Lower leg skin (tissue), 4 donors: ENCODE measurements around the gene PFDN1. TPM values are rescaled to one million over a fixed set of nuclear protein-coding genes. Genes with fewer than 3 reads are reported as not detected.
A peak's percentile ranks its signal among the peaks of the same experiment; 100 is the strongest.

ENCODE experiments used
- DNase-seq, 2 donors: peaks; one replicate each; pipeline ENCODE4 v3.0.0-alpha.2; 2019; ENCODE audit warnings: low spot score in 2 of 2
- H3K4me3 ChIP-seq: fragments of 200-600 bp; sonication (generic); 2 replicates; pipeline ENCODE4 v1.5.1; 2017; ENCODE audit warnings: mild to moderate bottlenecking, low read depth; ENCODE audit not compliant: poor library complexity, severe bottlenecking
- CTCF ChIP-seq, 3 donors: fragments of 450-650 bp; IDR thresholded peaks; one replicate each; pipeline ENCODE4 v1.5.1; 2016; ENCODE audit warnings: antibody characterized with exemption in 3 of 3, mild to moderate bottlenecking in 3 of 3, moderate library complexity in 2 of 3
- POLR2A ChIP-seq, 2 donors: fragments of 450-650 bp; IDR thresholded peaks; one replicate each; pipeline ENCODE4 v1.6.1; 2016 to 2017; ENCODE audit warnings: antibody characterized with exemption in 2 of 2, mild to moderate bottlenecking in 1 of 2, moderate library complexity in 1 of 2
- WGBS, 2 donors: methylation state at CpG; one replicate each; pipeline ENCODE4 v1.1.5; 2018; 5-methylcytosine and 5-hydroxymethylcytosine counted together
- intact Hi-C: fragments of 100-400 bp; cut with DNase I; formaldehyde crosslinking; loops from one replicate; pipeline ENCODE4 v1.15.0; 2023; ENCODE audit warnings: low total_unique reads
- total RNA-seq, 4 donors: library from RNA; depleted of rRNA; stranded (reverse); fragments of >200 nt; gene quantifications; one replicate each; pipeline ENCODE4 v1.1.0, GENCODE V29; 2016

Gene PFDN1
- total RNA-seq, 4 donors from 2014 or later = 43.3 to 78.6 (median 59.7) TPM

GRCh38 chr5:140243706-140244250, 59.1 kb downstream of the PFDN1 start:
- WGBS, 2 donors = 66 to 78% methylated on average over 4 of the region's 4 CpGs
- no peak for DNase-seq
- TF ChIP-seq CTCF (IDR thresholded peaks at IDR 0.05) = no peak
- no peak for TF ChIP-seq POLR2A (IDR thresholded peaks at IDR 0.05)
- no peak overlapping the region for H3K4me3 ChIP-seq
- intact Hi-C loops = loop anchor here (5.0 kb wide), 1 partner anchor 109 kb away; no protein-coding TSS in a partner anchor

GRCh38 chr5:140242890-140243585, 59.9 kb downstream of the PFDN1 start:
- 73 to 77% methylated on average over 4 of the region's 4 CpGs for WGBS, 2 donors
- no peak overlapping the region for H3K4me3 ChIP-seq
- TF ChIP-seq CTCF (IDR thresholded peaks at IDR 0.05) (no peak), POLR2A (IDR thresholded peaks at IDR 0.05) (no peak)
- no peak for DNase-seq
- intact Hi-C loops = loop anchor here (5.0 kb wide), 1 partner anchor 109 kb away; no protein-coding TSS in a partner anchor

GRCh38 chr5:140242099-140242498, 60.8 kb downstream of the PFDN1 start:
- H3K4me3 ChIP-seq = no peak overlapping the region
- intact Hi-C loops = loop anchor here (5.0 kb wide), 1 partner anchor 110 kb away; no protein-coding TSS in a partner anchor
- WGBS, 2 donors = 63 to 70% methylated on average over 5 of the region's 5 CpGs
- TF ChIP-seq CTCF (IDR thresholded peaks at IDR 0.05) (no peak), POLR2A (IDR thresholded peaks at IDR 0.05) (no peak)
- no peak for DNase-seq

- intact Hi-C loops = loop anchor here (5.0 kb wide), 1 partner anchor 111 kb away; no protein-coding TSS in a partner anchor
- WGBS, 2 donors = 18 to 30% methylated on average over 8 to 9 of the region's 9 CpGs
- TF ChIP-seq POLR2A (IDR thresholded peaks at IDR 0.05) = no peak
- TF ChIP-seq CTCF (IDR thresholded peaks at IDR 0.05) = no peak
- DNase-seq = peak; percentile 84 to 96
- H3K4me3 ChIP-seq = no peak overlapping the region
Measured at GRCh38 chr5:140240987-140241706, 61.8 kb downstream of the PFDN1 start.

- peak in 1 of 2 donors; percentile 90 for DNase-seq
- 49 to 60% methylated on average over 11 of the region's 11 CpGs for WGBS, 2 donors
Measured at GRCh38 chr5:140239939-140240700, 62.8 kb downstream of the PFDN1 start.

More at GRCh38 chr5:140239939-140240700, 62.8 kb downstream of the PFDN1 start:
- TF ChIP-seq POLR2A (IDR thresholded peaks at IDR 0.05) = no peak
- no peak for TF ChIP-seq CTCF (IDR thresholded peaks at IDR 0.05)
- intact Hi-C loops = loop anchor here (5.0 kb wide), 1 partner anchor 112 kb away; no protein-coding TSS in a partner anchor
- H3K4me3 ChIP-seq = no peak overlapping the region
